Measurements from ENCODE around the gene CDH13.

CDH13 gene

GRCh38 chr16:82699711-82700495 is 73.1 kb downstream of the CDH13 start:
- peak in 1 of 5 donors; percentile 15 for DNase-seq

GRCh38 chr16:82700541-82701235 is 73.9 kb downstream of the CDH13 start:
- DNase-seq: peak in 1 of 5 donors; percentile 67

DNA sequence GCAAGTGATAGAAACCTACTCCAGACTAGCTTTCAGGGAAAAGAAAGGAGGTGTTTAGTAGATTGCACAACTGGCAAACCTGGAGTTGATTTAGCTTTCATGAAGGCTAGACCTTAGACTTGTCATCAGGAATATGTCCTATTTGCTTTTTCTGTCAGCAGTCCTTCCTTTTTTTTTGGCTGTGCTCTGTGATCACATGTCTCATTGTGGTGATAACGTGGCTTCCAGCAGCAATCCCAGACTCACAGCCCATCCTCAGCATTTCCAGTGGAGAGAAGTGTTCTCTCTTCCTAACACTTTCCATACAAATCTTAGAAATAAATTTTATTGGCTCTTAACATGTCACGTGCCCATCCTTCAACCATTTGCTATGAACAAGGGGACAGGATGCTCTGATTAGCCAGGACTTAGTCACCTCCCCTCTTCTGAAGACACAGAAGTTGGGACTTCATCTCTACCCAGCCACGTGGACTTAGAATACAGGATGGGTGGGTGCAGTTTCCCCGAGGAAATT is 74.7 kb downstream of the CDH13 start:
- DNase-seq: peak in 1 of 5 donors; percentile 6

- DNase-seq: no peak
These were observed 76.4 kb downstream of the CDH13 start for GRCh38 chr16:82703161-82703560.

DNA sequence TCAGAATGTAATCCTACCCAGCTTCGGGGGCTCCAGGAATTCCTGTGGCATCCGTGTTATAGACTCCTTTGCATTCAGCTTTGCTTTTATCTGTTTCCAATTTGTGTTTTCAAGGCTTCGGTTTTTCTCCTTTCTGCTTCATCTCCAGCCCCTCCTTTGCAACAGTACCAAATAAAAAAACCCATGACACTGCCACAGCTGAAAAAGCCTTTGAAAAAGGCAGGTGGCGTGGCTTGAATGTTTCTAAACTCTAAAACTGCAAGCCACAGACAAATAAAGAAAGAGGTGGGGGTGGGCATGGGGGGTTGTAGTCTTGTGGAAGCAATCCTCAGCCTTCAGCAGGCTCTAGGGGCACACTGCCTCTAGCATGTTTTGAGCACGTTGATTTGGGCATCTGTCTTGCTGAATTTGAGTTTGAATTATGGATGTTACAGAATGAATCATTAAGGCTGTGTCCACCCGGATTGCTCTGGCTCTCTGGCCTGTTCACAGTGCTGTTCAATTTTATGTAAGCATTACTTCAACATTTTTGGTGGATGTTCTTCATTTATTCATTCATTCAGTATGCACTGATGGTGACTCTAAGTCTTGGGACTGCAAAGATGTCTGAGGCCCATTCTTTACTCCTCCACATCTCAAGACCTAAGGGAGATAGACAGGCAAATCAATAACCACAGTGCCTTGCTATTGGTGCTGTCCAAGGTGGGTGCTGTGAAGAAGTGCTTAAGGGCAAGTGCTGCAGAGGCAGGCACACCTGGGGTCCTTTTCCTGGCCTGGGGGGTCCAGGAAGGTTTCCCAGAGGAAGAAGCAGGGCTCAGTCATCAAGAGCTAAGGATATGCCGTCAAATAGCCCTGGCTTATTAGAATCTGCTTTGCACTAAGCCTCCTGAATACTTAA is 77.4 kb downstream of the CDH13 start:
- no peak for DNase-seq

DNA sequence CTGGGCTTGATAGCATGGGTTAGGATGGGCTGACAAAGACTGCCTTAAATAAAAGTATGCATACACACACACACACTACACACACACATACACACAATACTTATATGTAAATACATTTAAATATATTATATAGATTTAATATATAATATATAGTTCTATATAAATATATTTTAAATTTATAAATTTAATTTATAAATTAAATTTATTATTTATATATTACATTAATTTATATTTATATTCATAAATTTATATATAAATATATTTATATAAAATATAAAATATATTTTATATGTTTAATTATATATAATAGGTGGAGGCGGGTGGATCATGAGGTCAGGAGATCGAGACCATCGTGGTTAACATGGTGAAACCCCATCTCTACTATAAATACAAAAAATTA is 83.2 kb downstream of the CDH13 start:
- DNase-seq: no peak

- no peak for DNase-seq
These were observed 87.0 kb downstream of the CDH13 start for GRCh38 chr16:82713778-82714177.

DNA sequence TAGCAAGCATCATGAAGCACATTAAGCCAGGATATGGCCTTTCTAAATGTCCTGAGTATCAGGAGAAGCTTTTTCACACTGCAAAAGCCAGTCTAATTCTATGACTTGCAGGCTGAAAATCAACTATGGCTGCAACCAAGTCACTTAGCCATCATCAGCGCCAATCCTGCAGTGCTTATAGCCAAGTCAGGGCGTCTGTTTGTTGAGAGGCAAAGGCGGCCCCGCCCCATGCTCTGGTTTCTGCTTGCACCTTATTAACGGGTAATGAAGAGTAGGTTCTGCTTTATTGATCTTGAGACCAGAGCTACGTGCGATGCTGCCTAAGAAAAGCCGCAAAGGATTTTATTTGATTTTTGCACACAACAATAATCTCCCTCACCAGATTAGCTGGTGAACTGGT is 88.4 kb downstream of the CDH13 start:
- no peak for DNase-seq

DNA sequence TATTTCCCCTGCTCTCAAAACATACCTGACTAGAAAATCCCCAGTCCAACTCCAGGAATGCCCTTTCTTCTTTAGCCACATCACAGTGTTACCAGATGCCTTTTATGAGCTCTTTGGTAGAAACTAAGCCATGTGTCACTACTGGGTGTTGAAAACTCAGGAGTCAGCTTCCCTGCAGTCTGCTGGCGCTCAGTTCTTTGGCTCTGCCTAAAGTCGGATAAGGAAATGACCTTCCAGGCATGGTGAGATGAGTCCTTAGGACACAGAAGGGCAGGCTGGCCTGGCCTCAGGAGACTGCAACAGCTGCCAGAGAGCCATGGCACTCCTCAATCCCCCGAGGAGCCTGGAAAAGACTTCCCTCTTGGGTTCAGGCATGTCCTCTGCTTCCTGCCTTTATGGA is 89.1 kb downstream of the CDH13 start:
- no peak for DNase-seq

DNA sequence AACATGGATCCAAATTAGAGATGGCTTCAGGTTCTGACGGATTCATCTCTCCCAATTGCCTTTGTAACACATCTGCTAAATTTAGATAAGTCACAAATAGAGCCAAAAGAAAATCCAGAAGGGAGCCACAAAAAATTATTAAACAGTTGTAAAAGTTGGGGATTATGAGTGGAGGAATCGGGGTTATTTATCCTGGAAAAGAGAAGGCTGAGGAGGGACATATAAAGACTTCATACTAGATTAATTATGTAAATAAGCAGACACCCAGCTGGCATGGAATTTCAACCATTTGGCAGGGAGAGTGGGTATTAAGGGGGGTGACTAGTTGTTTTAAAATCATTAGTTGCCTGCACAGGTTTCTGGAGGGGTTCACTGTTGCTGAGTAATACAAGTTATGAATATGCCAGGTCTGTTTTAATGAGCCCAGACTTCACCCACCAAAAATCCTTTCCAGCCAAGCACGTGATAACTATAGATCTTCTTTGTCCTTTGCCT is 89.6 kb downstream of the CDH13 start:
- no peak for DNase-seq

GRCh38 chr16:82720414-82720813 is 93.6 kb downstream of the CDH13 start:
- DNase-seq: no peak

DNA sequence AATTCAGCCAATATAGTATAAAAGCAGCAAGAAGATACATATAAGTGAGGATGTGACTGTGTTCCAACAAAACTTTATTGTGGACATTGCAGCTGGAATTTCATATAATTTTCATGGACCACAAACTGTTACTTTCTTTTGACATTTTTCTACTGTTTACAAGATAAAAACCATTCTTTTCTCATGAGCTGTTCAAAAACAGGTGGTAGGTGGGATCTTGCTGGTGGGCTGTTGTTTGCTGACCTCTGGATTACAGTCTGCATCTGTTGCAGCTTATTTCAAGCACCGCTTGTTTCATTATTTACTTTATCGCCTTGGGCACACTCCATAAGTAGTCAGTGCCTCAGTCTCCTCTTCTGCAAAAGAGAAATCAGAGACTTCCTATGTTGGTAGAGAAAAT is 99.5 kb downstream of the CDH13 start:
- no peak for DNase-seq

DNA sequence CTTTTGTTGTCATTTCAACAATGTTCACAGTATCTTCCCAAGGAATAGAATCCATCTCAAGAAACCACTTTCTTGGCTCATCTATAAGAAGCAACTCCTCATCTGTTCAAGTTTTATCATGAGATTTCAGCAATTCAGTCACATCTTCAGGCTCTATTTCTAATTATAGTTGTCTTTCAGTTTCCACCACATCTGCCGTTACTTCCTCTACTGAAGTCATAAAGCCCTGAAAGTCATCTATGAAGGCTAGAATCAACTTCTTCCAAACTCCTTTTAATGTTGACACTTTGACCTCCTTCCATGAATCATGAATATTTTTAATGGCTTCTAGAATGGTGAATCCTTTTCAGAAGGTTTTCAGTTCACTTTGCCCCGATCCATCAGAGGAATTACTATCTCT is 102.1 kb downstream of the CDH13 start:
- DNase-seq: peak in 1 of 5 donors; percentile 38

DNA sequence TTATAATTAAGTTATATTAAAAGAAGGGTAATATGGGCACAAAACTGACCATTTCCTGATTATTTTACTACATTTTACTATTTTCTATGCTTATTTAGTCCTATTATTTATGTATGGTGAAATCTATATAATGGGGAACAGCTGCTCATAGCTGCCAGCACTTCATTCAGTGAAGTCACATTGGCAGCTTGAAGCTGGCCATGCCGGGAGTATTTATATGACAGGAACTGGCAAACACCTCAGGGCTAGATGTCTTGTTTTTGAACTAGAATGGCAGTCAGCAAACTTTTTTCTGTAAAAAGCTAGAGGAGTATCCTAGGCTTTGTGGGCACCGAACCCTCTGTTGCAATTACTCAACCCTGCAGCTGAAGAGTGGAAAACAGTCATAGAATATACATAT is 104.1 kb downstream of the CDH13 start:
- DNase-seq: no peak

GRCh38 chr16:82732461-82732860 is 105.7 kb downstream of the CDH13 start:
- no peak for DNase-seq

DNA sequence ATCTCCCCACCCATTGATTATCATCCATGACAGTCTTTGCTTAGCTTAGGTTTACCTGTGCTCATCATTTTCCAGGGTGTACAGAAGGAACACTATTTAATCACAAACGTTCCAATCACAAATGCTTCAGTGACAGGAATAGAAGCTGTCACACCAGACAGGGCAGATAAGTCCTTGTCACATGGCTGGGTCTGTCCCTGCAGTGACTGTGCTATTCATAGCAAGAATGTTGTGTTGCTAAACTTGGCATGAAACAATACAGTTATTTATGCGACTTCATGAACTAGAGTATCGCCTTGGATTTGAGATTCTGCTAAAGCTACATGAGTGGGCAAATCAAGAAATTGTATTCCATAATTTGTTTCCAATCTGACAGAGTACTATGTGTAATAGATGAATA is 108.4 kb downstream of the CDH13 start:
- no peak for DNase-seq

GRCh38 chr16:82735673-82736091 is 108.9 kb downstream of the CDH13 start:
- DNase-seq: no peak

DNA sequence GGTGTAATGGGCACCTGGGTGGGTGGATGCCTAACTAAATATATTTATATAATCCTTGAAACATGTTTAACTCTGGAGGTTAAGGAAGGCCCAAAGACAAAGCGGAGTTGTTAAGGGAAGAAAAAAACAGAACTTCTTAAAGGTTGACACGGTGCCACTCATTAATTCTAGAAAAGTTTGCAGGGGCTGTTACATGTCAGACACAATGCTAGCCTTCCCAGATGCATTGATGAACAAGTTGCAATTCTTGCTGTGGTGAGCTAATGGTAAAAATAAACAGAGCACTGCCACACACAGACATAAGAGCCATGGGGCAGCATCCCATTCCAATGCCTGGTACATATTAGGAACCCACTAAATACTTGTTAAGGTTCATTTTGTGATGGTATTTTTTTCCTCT is 109.5 kb downstream of the CDH13 start:
- no peak for DNase-seq

DNA sequence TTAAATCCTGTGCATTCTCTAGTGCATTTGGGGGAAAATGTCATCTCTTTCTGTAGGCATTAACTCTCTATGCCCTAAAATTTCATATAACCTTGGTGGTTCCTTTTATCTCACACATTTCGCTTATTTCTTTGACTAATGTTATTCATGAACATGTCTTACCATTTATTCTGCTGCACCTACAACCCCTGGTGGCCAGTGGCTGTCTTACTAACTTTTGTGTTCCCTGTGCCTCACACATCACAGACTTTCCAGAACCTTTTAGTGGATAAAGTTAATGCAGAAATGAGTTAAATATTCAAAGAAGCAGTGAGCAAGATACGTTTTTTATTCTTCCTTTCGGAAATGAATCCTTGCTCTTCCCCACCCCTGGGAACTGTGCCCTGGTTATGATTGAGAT is 111.9 kb downstream of the CDH13 start:
- no peak for DNase-seq

DNA sequence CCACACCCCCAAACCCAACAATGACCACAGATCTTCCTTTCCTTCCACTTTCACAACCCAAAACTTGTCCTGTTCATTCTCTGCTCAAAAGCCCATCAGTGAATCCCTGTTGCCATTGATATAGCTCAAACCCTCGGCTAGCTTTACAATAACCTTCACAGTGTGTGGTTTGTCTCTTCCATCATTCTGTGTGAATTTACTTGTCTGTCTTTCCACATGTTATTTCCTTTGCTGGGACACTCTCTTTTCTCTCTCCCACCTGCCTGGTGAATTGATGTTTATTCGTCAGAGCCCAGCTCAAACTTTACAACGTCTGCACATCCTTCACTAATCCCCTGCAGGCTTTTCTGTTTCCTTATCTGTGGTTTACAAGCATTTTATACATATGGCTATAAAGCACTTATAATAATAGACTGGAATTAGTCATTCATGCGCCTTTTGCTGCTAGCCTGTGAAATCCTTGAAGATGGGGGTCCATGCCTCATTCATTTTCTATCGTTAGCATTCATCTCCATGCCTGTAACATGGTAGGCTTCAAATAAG is 114.4 kb downstream of the CDH13 start:
- no peak for DNase-seq

GRCh38 chr16:82744958-82745357 is 118.2 kb downstream of the CDH13 start:
- DNase-seq: no peak

- no peak for DNase-seq
These were observed 121.3 kb downstream of the CDH13 start for GRCh38 chr16:82748026-82748425.

GRCh38 chr16:82750068-82750467 is 123.3 kb downstream of the CDH13 start:
- DNase-seq: no peak

All from T-helper 1 cell (primary cell).